K562 (cell line): ENCODE measurements around the gene COL11A2. TPM values are rescaled to one million over a fixed set of nuclear protein-coding genes. Genes with fewer than 3 reads are reported as not detected.

ENCODE experiments used
- ATAC-seq: fragments of 200-7000 bp; cut with Tn5 transposase; 3 replicates; pipeline ENCODE4 v1.9.1; 2020; ENCODE audit warnings: moderate library complexity
- BruUV-seq: library from RNA; stranded (reverse); fragments of 400-500 nt; replicated peaks from 2 replicates; lab custom pipeline; 2021; lab: Mats Ljungman, UMichigan
- CTCF ChIA-PET: fragments of 300-600 bp; formaldehyde crosslinking; extraction: SDS; loops from one replicate; lab custom pipeline; 2021; ENCODE audit warnings: low intra/inter-chr PET ratio; lab: Yijun Ruan, JAX
- POLR2A ChIA-PET: fragments of 300-600, 350-650 bp; sonication (Branson Sonifier 250); formaldehyde crosslinking; extraction: SDS; loops from one replicate; lab custom pipeline; 2021; ENCODE audit warnings: antibody characterized with exemption, inconsistent platforms; lab: Yijun Ruan, JAX
- DNase-seq, 4 experiments: peaks; one replicate each; pipeline versions ENCODE4 v3.0.0 to v3.0.0-alpha.2; 2011 to 2018; ENCODE audit warnings: low spot score in 3 of 4, mixed read lengths in 3 of 4; ENCODE audit errors: extremely low read depth in 1 of 4
- FAIRE-seq: peaks from 2 replicates; lab custom pipeline; 2011; peaks lifted over from hg19 to GRCh38; lab: Jason Lieb, UNC
- H2AFZ ChIP-seq: 2 replicates; pipeline ENCODE4 v1.6.0; 2011; ENCODE audit warnings: low read depth, low read length, control low read depth, inconsistent platforms
- H3K27ac ChIP-seq: fragments of 200-600 bp; 3 replicates; pipeline ENCODE4 v1.8.0; 2011; ENCODE audit warnings: low read depth, mild to moderate bottlenecking, control low read depth, inconsistent platforms, low read length, moderate library complexity, mixed read lengths; ENCODE audit errors: extremely low read depth
- H3K27me3 ChIP-seq, 2 experiments: fragments of 300-600 bp in 1 of 2; 2 replicates in 1 of 2; 3 replicates in 1 of 2; pipeline versions ENCODE4 v1.6.0 to v1.8.0; 2011; ENCODE audit warnings: inconsistent platforms in 2 of 2, low read length in 2 of 2, mild to moderate bottlenecking in 1 of 2, mixed read lengths in 1 of 2, moderate library complexity in 1 of 2; ENCODE audit not compliant: control insufficient read depth in 2 of 2, insufficient read depth in 2 of 2
- H3K36me3 ChIP-seq: fragments of 300-600 bp; 3 replicates; pipeline ENCODE4 v1.8.0; 2011; ENCODE audit warnings: mild to moderate bottlenecking, low read length, inconsistent platforms; ENCODE audit not compliant: control insufficient read depth, insufficient read depth
- H3K4me1 ChIP-seq, 2 experiments: fragments of 200-600 bp in 1 of 2; replicated peaks in 1 of 2; 2 replicates in 1 of 2; 3 replicates in 1 of 2; pipeline versions ENCODE4 v1.5.1 to v1.8.0; 2011; ENCODE audit warnings: inconsistent platforms in 2 of 2, low read length in 2 of 2, mild to moderate bottlenecking in 1 of 2, mixed read lengths in 1 of 2, moderate library complexity in 1 of 2; ENCODE audit not compliant: control insufficient read depth in 2 of 2, insufficient read depth in 2 of 2
- H3K4me2 ChIP-seq: 2 replicates; pipeline ENCODE4 v1.6.1; 2011; ENCODE audit warnings: low read length, control low read depth, inconsistent platforms, mixed read lengths; ENCODE audit not compliant: insufficient read depth
- H3K4me3 ChIP-seq: fragments of 200-600 bp; sonication (generic), shearing (Covaris generic); 2 replicates; pipeline ENCODE4 v1.5.1; 2016; ENCODE audit warnings: control low read depth, inconsistent platforms
- H3K79me2 ChIP-seq: fragments of 200-600 bp; 3 replicates; pipeline ENCODE4 v1.8.0; 2011; ENCODE audit warnings: low read length, inconsistent platforms; ENCODE audit not compliant: control insufficient read depth, insufficient read depth
- H3K9ac ChIP-seq, 2 experiments: 2 replicates each; pipeline versions ENCODE4 v1.6.0 to v1.6.1; 2011; ENCODE audit warnings: low read depth in 2 of 2, low read length in 2 of 2, control low read depth in 1 of 2, inconsistent platforms in 1 of 2, mild to moderate bottlenecking in 1 of 2, mixed read lengths in 1 of 2; ENCODE audit not compliant: insufficient read depth in 1 of 2
- H3K9me1 ChIP-seq: one replicate; pipeline ENCODE4 v1.6.0; 2011; ENCODE audit warnings: inconsistent platforms, mild to moderate bottlenecking, low read length, moderate library complexity; ENCODE audit not compliant: control insufficient read depth, insufficient read depth
- H3K9me3 ChIP-seq: replicated peaks from 2 replicates; pipeline ENCODE4 v1.5.1; 2011; ENCODE audit warnings: low read depth, low read length, inconsistent platforms; ENCODE audit not compliant: control insufficient read depth, insufficient read depth
- H4K20me1 ChIP-seq: replicated peaks from 2 replicates; pipeline ENCODE4 v1.6.1; 2011; ENCODE audit warnings: low read length, inconsistent platforms, mixed read lengths; ENCODE audit not compliant: control insufficient read depth, insufficient read depth
- SNIP1 ChIP-seq: fragments of 450-650 bp; IDR thresholded peaks from 2 replicates; pipeline ENCODE4 v1.7.1; 2017; ENCODE audit warnings: low read depth, mild to moderate bottlenecking
- SNRNP70 ChIP-seq: fragments of 200-400 bp; formaldehyde crosslinking; optimal IDR thresholded peaks from 2 replicates; pipeline ENCODE3; 2017; ENCODE audit warnings: low read depth, low read length
- TCFL5 ChIP-seq: fragments of 250-450 bp; sonication (Bioruptor Pico); conservative IDR thresholded peaks from 2 replicates; pipeline ENCODE4 v1.6.1; 2021; ENCODE audit warnings: mild to moderate bottlenecking, moderate library complexity, matching md5 sums
- ZNF140 ChIP-seq: fragments of 250-450 bp; sonication (Bioruptor Pico); IDR thresholded peaks from 2 replicates; pipeline ENCODE4 v1.8.0; 2021; ENCODE audit warnings: moderate library complexity, mild to moderate bottlenecking, inconsistent platforms
- ZNF239 ChIP-seq: fragments of 250-450 bp; sonication (Bioruptor Pico); IDR thresholded peaks from 2 replicates; pipeline ENCODE4 v1.4.0; 2020; ENCODE audit warnings: mild to moderate bottlenecking
- WGBS: fragments of 100-300 bp; shearing (Covaris generic); methylation state at CpG from one replicate; pipeline ENCODE4 v1.1.6; 2016; ENCODE audit warnings: low coverage, mixed read lengths; ENCODE audit not compliant: insufficient coverage; ENCODE audit errors: missing lambda C conversion rate; 5-methylcytosine and 5-hydroxymethylcytosine counted together
- in situ Hi-C: fragments of 300-500 bp; cut with MboI; formaldehyde crosslinking; loops from 4 replicates; pipeline ENCODE4 v1.15.0; 2018; ENCODE audit warnings: inconsistent platforms, mixed read lengths
- intact Hi-C: fragments of 100-400 bp; cut with micrococcal nuclease; formaldehyde crosslinking; loops from 2 replicates; pipeline ENCODE4 v1.14.2; 2022
- polyA plus RNA-seq, 8 experiments: library from polyadenylated mRNA; depleted of rRNA in 4 of 8; stranded (reverse) in 5 of 8; unstranded in 3 of 8; fragments of >200 nt; fragmentation: Nextera tagmentation in 2 of 8; fragmentation: Illumina TruSeq in 1 of 8; extraction: Ambion mirVana in 2 of 8; extraction: Trizol in 1 of 8; gene quantifications; 2 replicates each; pipeline versions ENCODE4 v1.2.1 to v1.2.3, GENCODE V29; 2011 to 2014; ENCODE audit warnings: inconsistent platforms in 1 of 8, missing spikeins in 1 of 8
- total RNA-seq, 7 experiments: library from RNA; depleted of rRNA in 6 of 7; stranded (reverse); fragments of >200 nt in 6 of 7; fragmentation: Illumina TruSeq in 2 of 7; extraction: Trizol in 2 of 7; gene quantifications; 2 replicates each; pipeline versions ENCODE4 v1.2.1 to v1.2.3, GENCODE V29; 2011 to 2021; ENCODE audit warnings: low replicate concordance in 1 of 7
- TF ChIP-seq, protein P1 (sequence below): conservative IDR thresholded peaks from 2 replicates; pipeline ENCODE4 v1.6.1; 2011; ENCODE audit warnings: low read depth, mild to moderate bottlenecking, low read length; ENCODE audit not compliant: control insufficient read depth
- TF ChIP-seq, protein P2 (sequence below): sonication (generic); formaldehyde crosslinking; IDR thresholded peaks from 2 replicates; pipeline ENCODE4 v1.9.0; 2022; ENCODE audit warnings: mild to moderate bottlenecking, missing genetic modification reagents
- TF ChIP-seq, protein P3 (sequence below): IDR thresholded peaks from 2 replicates; pipeline ENCODE4 v1.6.1; 2012; ENCODE audit warnings: low read depth, low read length, improper control_type of control experiment, borderline replicate concordance

COL11A2 gene
- total and polyA plus RNA-seq, 9 of the 15 experiments (the other 6 are each of a cell fraction or from before 2014, with no cell fraction given), result 0.04 to 0.35 (median 0.09) TPM; not detected in 1

DNA sequence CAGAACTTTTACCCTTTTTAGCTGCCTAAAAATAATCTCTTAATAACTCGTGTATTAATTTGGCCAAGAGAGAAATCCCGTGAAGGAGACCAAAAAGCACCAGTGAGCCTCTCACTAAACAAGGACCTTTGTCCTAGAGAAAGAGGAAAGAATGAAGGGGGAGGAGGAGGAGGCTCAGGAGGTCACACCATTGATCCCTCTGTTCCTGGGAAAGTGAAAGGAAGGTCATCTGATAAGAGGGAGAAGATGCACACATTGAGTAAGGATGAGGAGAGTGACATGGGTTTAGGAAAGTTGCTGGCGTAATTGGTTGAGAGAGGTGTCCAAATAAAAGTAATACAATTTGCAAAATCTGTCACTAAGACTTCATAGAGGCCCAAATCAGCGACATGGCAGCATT is 67.3 kb downstream of the COL11A2 start:
- intact Hi-C loops, result loop anchor here (10.0 kb wide), 1 partner anchor 300 kb away; the partner anchor contains the start of gene SYNGAP1

More for the DNA sequence above, 67.3 kb downstream of the COL11A2 start:
- Histone ChIP-seq H3K27ac (no peak overlapping the region), H3K9me1 (no peaks in the 10 kb centered on the region), H4K20me1 (no peaks in the 10 kb centered on the region), H3K9me3 (0 out of 2 replicates have a peak, but pooled peaks cover 5% of the 10 kb centered on the region), H3K27me3 (peaks cover 5 to 22% of the 10 kb centered on the region in 2 experiments; a peak in 4 of 5 replicates), H3K9ac (no peak overlapping the region), H3K4me1 (no peaks in the 10 kb centered on the region), H3K79me2 (no peaks in the 10 kb centered on the region), H3K36me3 (no peaks in the 10 kb centered on the region), H3K4me3 (no peak overlapping the region), H2AFZ (no peak overlapping the region), H3K4me2 (no peak overlapping the region)
- ChIA-PET POLR2A (interaction anchor here (0.7 to 2.5 kb wide), 3 partner anchors 12 to 153 kb away, joined by 3 to 12 read pairs (median 9); no protein-coding TSS in a partner anchor), CTCF (interaction anchor here (0.5 to 3.3 kb wide), 3 partner anchors 23 to 316 kb away, joined by 3 to 26 read pairs (median 3); no protein-coding TSS in a partner anchor)
- no TSS peak for BruUV-seq
- 16% methylated on average over 4 of the region's 4 CpGs for WGBS
- TF ChIP-seq ZNF140 (CRISPR knock-in tag) (no peak), TCFL5 (CRISPR knock-in tag) (no peak), SNRNP70 (no peak), ZNF239 (CRISPR knock-in tag) (no peak), SNIP1 (no peak)
- TF ChIP-seq, protein P1, sequence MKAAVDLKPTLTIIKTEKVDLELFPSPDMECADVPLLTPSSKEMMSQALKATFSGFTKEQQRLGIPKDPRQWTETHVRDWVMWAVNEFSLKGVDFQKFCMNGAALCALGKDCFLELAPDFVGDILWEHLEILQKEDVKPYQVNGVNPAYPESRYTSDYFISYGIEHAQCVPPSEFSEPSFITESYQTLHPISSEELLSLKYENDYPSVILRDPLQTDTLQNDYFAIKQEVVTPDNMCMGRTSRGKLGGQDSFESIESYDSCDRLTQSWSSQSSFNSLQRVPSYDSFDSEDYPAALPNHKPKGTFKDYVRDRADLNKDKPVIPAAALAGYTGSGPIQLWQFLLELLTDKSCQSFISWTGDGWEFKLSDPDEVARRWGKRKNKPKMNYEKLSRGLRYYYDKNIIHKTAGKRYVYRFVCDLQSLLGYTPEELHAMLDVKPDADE, result no peak
- TF ChIP-seq, protein P2, sequence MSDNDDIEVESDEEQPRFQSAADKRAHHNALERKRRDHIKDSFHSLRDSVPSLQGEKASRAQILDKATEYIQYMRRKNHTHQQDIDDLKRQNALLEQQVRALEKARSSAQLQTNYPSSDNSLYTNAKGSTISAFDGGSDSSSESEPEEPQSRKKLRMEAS (CRISPR knock-in tag), result no peak
- TF ChIP-seq, protein P3, sequence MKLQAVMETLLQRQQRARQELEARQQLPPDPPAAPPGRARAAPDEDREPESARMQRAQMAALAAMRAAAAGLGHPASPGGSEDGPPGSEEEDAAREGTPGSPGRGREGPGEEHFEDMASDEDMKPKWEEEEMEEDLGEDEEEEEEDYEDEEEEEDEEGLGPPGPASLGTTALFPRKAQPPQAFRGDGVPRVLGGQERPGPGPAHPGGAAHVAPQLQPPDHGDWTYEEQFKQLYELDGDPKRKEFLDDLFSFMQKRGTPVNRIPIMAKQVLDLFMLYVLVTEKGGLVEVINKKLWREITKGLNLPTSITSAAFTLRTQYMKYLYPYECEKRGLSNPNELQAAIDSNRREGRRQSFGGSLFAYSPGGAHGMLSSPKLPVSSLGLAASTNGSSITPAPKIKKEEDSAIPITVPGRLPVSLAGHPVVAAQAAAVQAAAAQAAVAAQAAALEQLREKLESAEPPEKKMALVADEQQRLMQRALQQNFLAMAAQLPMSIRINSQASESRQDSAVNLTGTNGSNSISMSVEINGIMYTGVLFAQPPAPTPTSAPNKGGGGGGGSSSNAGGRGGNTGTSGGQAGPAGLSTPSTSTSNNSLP, result no peak
- ATAC-seq, result no peak
- in situ Hi-C loops, result no loop called here
- no peak for FAIRE-seq
- DNase-seq, result no peak
